Embryonic facial prominence (tissue), 1 donor: ENCODE data around the gene PTPRU.

ENCODE experiments used
- DNase-seq: peaks from one replicate; pipeline ENCODE4 v3.0.0-alpha.2; 2016; ENCODE audit errors: extremely low spot score

PTPRU gene

DNA sequence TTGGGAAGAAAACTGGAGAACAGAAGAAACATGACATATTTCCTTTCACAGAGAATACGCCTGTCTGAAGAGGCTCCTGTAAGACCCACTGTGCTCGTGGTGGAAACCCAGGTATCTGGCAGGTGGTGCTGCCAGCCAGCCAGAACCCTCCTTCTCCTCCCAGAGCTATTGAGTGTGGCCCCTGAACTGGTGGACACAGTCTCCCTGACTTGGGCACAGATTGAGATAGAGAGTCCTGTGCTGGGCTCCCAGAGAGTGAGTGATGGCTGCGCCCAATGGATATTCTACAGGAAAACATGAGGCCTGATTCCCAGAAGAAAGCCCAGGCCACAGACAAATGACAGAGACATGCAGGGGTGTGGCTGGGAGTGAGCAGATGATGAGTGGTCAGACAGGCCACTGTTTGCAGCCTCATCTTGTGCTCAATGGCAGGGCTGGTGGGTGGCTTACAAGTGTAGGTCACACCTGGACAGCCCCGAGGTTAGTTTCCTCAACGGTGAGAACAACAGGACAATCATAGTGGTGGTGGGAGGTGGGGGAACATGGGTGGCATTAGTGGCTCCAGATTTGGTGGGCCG, 127.9 kb downstream of the PTPRU start:
- no peak for DNase-seq

DNA sequence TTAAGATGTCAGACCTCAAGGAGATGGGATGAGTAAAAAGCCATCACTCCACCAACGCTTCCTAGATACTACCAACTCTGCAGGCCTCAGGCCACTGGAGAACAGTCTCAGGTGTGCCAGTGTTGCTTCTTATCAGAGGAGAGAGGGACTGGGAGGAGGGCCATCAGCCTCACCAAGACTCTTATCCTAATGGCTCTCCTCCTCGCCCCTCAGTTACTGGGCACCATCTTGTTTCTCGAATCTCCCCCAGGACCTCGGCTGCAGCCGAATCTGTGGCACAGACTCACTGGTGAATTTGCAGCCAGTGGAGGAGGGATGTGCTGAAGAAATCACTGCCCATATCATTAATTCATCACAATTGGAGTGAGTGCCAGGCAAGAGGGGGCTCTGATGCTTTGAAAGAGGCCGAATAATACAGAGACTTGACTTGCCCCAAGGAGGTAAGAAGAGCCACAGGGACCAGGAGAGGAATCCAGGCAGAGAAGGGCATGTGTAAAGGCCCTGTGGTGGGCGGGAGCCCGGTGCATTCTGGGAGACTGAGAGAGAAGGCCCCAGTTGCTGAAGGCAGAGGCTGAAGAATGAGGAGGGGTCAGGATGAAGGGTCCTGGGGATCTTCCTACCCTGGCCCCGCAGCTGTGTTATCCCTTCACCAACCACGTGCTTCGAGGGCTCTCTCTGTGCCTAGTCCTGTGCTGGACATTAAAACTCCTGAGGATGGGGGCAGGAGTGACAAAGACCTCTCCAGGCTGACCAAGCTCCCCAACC, 129.8 kb downstream of the PTPRU start:
- DNase-seq, result no peak

DNA sequence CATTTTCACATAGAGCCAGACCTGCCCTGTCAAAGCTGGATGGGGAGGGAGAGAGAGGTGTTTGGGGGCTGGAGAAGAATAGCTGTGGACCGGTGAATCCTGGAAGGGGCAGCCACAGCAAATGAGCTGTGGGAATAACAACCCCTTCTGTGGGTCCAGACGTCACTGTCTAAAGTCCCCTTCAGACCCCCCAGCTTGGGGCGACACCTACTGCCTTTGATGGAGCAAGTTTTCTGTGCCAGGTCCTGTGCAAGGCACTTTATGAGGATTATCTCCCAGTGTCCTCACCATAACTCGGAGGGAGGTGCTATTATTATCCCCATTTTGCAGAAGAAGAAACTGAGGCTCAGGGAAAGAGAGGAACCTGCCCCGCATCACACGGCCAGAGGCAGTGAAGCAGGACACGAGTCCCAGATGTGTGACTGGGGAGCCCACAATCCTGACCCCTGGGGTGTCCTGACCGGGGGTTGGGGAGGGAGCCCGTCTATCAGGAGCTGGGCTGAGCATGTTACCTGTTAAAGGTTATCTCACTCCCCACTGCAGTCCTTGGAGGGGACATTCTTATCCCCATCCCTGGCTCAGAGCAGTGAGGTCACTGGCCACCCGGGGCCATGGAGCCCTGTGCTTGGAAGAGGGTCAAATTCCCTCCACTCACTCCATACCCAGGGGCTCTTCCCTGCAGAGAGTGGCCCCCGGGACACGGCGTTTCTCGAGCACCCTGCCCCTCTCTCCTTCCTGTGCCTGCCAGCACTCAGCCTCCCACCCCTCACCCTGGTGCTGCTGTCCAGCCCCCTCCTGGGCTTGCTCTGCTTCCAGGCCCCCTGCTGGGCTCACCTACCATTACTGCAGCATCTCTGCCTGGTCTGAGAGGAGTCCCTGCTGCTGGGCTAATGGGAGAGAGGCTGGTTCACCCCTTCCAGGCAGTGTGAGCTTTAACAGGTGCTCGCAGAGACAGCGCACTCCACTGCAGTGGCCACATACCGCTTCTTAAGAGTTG, 132.9 kb downstream of the PTPRU start:
- DNase-seq, result no peak

DNA sequence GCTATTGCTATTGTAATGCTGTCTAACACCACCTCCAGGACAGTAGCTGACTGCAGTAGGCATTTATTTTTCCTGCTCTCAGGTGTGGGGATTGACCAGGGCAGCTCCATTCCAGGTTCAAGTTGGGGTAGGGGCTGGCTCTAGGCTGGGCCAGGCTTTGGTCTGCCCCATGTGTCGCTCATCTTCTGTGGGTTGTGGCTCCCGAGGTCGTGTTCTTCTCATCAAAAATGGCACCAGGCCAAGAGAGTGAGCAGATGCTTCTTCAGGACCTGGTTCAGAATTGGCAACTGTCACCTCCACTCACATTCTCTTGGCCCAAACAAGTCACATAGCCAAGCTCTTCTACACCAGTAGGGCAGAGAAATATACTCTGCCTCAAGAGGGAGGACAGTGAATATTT, 133.7 kb downstream of the PTPRU start:
- DNase-seq, result no peak

DNA sequence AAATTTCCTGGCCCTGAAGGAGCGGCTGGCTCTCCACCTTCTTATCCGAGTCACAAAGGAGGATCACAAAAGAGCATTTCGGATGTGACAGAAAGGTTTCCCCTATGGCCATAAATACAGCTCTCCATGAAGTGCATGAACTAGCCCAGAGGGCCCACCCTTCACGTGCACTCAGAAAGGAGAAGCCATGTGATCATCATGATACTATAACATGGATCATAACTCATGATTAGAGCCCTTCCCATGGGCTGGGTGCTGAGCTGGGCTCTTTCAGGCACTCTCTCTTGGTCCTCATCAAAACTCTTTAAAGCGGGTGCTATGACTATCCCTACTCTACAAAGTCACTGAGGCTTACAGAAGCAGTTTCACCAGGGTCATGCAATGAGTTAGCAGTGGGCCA, 135.0 kb downstream of the PTPRU start:
- no peak for DNase-seq

DNA sequence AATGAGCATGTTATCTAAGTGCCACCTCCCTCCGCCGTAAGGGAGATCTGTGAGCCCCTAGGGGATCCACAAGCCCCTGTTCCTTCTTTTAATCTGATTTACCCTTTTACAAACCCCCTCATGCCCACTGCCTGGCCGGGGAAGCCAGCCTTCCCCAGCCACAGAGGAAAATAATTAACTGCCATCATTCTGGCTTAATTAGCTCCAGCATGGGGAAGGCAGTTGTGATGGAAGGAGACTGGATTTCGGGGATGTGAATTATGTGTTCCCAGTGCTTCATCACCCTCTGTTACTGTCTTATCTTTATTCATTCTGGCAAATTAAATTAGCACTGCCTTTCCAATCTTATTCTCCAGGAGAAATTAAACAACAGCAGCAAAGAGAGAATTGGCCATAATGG, 135.8 kb downstream of the PTPRU start:
- DNase-seq, result no peak
